KG1 (cell line): ENCODE data around the gene PTPRG.

ENCODE experiments used
- DNase-seq: peaks from one replicate; lab custom pipeline; 2025; lab: John Stamatoyannopoulos, UW

PTPRG gene

DNA sequence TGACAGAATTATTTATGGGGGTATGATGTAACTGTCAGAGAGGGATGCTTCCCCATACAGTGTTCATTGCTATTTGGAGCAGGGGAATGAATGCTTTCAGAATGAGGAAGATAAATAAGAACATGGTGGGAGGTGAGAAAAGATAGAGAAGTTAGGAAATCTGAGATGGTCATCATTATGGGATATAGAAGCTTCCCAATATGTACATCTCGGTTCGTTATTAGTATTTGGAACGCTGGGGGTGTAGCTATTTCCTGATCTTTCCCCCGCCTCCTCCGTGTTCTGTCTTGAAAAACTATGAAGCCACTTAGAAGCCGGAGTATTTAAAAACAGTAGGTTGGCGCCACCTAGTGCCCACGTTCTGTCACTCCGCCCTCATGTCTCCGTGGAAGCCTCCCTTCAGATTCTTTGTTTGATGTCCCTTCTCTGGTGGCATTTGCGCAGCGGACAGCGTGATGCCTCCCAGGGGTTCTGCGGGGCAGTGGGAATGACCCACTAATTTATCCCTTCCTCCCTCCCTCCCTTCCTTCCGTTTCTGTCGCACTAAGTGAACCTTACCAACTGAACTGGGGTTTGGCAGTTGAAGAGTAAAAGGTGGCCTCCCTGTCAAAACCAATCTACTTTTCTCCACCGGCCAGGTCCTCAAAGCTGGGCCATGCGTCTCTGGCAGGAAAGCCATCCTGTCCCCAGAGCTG lies 627.5 kb downstream of the PTPRG start:
- DNase-seq, result peak; percentile 25

DNA sequence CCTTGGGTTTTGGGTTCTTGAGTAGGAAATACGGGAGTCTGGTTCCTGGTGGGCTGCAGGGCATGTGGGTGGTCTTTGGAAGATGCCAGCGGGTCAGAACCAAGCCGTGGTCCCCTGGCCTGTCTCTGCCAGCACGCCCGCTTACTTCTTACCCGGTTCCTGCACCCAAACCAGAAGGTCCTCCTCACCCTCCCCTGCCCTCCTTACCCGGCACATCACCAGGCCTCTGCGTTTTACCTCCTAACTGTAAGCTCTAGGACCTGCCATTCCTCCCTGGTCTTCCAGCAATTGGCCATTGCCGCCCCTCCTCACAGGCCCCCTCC lies 628.0 kb downstream of the PTPRG start:
- DNase-seq, result no peak

DNA sequence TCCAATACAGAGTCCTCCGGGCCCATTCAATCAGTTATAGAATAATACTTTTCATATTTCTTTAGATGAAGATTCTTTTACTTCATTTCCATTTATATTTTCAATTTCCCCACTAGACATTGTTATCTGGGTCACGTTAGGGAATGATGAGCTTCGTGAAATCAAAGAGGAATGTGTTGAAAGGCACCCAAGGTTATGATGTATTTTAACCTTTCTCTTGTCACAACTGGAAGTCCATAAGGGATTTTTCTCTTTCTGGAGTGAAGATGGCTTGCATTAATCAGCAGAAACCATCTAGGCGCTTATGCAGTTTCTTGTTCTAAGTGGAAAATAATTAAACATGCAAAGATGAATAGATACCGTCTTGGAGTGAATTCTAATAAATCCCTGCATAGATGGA lies 631.5 kb downstream of the PTPRG start:
- DNase-seq, result no peak

GRCh38 chr3:62193586-62194345 lies 632.4 kb downstream of the PTPRG start:
- no peak for DNase-seq

GRCh38 chr3:62197350-62198012 lies 636.1 kb downstream of the PTPRG start:
- DNase-seq, result no peak

DNA sequence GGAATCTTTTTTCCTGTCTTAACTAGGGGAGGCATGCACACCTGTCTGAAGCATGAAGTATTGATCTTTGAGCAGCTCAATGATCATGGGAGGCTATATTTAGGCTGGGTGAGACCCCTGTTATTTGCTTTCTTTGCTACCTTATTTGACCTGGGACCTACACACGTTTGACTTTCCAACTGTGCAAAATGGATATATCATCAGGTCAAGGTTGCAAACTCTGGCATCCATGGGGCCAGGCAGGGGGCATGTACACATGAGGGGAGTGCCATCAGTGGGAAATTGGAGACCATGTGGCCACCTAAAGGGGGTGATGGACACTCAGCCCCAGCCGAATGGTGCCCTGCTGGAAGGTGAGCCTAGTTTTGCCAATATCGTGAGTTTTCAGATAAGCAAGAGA lies 637.8 kb downstream of the PTPRG start:
- no peak for DNase-seq

DNA sequence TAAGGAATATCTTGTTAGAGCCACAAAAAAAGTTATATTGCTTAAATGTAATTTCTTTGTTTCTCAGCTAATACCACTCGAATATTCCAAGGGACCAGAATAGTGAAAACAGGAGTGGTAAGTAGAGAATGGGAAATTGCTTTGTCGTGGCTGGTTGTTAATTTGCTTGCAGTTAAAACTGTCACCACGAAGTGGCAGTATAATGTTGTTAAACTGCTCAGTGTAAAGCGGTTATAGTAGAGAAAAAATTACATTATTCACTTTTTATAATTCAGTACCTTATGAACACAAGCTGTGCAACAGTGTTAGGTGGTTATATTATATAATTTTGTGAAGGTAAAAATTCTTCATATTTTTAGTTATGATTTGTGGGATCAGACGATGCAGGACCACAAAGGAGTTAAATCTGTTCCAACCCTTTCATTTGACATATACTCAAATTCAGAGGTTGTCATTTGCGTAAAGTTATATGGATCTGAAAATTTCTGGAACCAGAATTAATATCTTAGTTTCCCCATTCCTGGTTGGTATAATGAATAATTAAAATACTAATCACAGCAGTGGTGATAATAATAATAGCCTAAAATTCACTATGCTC lies 640.2 kb downstream of the PTPRG start:
- DNase-seq, result no peak

DNA sequence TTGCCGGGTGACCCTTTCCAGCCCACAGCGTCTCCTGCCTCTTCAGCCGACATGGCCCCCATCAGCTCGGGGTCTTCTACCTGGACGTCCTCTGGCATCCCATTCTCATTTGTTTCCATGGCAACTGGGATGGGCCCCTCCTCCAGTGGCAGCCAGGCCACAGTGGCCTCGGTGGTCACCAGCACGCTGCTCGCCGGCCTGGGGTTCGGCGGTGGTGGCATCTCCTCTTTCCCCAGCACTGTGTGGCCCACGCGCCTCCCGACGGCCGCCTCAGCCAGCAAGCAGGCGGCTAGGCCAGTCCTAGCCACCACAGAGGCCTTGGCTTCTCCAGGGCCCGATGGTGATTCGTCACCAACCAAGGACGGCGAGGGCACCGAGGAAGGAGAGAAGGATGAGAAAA lies 641.8 kb downstream of the PTPRG start:
- DNase-seq, result no peak

GRCh38 chr3:62203561-62203960 lies 642.2 kb downstream of the PTPRG start:
- DNase-seq, result no peak

DNA sequence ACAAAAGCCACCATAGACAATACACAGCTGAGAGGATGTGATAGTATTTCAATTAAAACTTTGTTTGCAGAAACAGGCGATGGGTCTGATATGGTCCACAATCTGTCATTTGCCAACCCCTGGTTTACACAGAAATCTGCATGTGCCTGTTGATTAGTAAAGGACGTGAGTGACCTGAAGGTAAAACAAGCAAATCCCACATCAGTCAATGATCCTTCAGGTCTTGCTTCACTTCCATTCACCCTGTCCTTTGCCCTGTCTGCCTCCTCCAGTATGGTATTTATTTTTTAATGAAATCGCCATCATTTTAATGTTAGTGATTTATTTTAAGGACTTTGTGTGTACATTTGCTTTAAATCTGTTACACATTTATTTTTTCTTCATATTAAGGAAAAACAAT lies 645.8 kb downstream of the PTPRG start:
- no peak for DNase-seq

DNA sequence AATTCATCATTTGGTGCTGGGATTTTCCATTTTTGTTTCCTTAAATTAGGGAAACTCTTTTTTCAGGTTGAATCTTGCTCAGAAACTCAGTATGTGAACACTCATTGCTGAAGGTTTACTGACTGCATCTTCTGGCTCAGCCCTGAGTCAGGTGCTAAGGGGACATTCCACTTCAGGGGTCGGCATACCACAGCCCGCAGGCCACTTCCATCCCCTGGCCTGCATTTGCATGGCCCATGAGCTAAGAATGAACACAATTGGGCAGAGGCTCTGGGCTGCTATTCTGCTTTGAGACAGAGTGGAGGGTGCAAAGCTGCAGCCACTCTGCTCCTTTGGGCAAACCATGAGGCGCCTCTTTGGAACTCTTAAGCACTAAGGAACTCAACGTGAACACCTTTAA lies 647.0 kb downstream of the PTPRG start:
- DNase-seq, result no peak

DNA sequence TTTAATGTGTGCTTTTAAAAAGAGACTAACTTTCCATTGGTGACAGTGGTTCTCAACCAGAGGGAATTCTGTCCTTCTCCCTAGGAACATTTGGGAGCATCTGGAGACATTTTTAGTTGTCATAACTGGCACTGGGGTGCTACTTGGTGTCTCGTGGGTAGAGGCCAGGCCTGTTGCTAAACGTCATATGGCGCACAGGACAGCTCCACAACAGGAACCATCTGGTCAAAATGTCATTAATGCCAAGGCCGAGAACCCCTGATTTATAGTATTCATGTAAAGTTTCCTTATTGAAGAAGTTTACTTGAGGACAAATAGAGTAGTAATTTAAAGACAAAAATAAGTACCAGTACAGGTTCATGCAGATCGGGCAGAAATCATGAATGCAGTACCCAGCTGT lies 647.7 kb downstream of the PTPRG start:
- DNase-seq, result no peak

GRCh38 chr3:62210011-62210410 lies 648.6 kb downstream of the PTPRG start:
- no peak for DNase-seq

- no peak for DNase-seq
These were observed 650.5 kb downstream of the PTPRG start for GRCh38 chr3:62211675-62212429.

- no peak for DNase-seq
These were observed 653.5 kb downstream of the PTPRG start for GRCh38 chr3:62214850-62215249.

- DNase-seq, result no peak
These were observed 659.2 kb downstream of the PTPRG start for GRCh38 chr3:62220616-62221015.

GRCh38 chr3:62225051-62225450 lies 663.7 kb downstream of the PTPRG start:
- DNase-seq, result no peak

DNA sequence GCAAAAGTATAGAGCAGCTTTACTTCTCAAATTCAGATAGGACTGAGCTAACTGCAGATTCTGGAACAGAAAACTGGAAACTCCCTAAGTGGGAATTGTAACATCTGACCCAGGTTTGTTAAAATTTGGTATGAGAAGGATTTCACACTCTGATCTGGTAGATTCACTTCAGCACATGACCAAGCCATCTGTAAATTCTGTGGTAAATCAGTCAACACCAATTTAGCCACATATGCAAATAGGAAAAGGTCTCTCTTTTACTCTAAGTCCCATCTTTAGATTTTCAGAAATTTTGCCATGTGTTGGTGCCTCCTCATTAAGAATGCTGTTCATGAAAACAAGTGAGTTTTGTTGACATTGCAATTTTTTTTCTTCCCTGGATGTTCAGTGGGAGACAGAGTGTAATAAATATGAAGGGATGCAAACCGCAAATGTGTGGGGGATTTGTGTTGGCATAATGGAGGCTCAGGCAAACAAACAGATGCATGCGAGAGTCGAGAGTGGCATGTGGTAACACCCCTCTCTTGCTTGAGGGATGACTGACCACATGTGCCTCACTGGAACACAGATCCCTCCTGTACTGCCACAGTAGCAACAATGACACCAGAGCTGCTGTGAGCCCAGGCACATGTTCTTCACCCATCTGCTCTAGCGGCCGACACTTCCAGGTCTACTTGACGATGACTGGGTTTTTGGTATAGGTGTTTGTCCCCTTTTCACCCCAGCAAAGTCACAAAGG lies 665.4 kb downstream of the PTPRG start:
- no peak for DNase-seq

GRCh38 chr3:62228467-62228866 lies 667.1 kb downstream of the PTPRG start:
- DNase-seq, result no peak

GRCh38 chr3:62229211-62229610 lies 667.8 kb downstream of the PTPRG start:
- no peak for DNase-seq

- no peak for DNase-seq
These were observed 668.5 kb downstream of the PTPRG start for GRCh38 chr3:62229908-62230307.

DNA sequence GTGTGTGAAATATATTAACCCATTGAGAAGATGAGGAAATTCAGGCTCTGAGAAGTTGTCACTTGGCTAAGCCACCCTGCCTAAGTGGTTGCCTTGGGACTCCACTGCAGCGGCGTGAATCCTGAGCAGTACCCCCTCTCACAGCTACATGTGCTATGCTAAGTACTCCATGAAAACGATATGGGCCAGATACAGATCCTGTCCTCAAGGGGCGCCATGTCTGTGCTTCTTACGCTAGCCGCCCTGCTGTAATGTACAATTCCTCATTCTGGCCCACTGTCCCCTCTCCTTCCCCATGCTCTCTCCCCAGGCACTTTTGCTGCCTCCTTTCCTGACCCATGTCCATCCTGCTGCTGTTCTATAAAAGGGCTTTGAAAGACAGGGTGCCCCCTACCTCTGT lies 671.7 kb downstream of the PTPRG start:
- no peak for DNase-seq
